HG03442 (cell line): ENCODE data around the gene ANKUB1.

Experiments
- ATAC-seq: cut with Tn5 transposase; IDR thresholded peaks from one replicate; pipeline ENCODE4 v1.9.1; 2021; ENCODE audit warnings: mild to moderate bottlenecking, moderate library complexity; ENCODE audit not compliant: unreplicated experiment

Gene ANKUB1

GRCh38 chr3:149713730-149714654 is 78.4 kb downstream of the ANKUB1 start:
- ATAC-seq = no peak
